Measurements from ENCODE around the gene FUT8. TPM values are rescaled to one million over a fixed set of nuclear protein-coding genes. Genes with fewer than 3 reads are reported as not detected.
A peak's percentile ranks its signal among the peaks of the same experiment; 100 is the strongest.

FUT8 gene
- total RNA-seq, 6 experiments from 2014 or later = 2.6 to 4.9 (median 3.5) TPM

DNA sequence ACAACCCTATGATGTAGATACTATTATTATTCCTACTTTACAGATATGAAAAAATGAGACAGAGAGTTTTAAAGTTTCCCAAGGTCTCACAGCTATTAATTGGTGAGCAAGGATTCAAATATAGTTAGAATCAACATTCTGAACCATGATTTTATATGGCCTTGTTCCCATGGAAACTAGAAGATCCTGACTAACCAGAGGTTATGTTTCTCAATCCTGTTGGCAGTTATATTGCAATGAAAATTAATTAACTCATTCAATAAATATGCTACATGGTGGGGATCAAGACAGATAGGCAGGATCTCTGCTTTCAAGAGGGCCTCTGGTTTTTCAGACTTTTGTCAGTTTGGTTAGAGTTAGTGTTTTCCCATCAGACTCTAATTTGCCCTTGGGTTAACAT is 9.3 kb upstream of the FUT8 start:
- H3K4me3 ChIP-seq = no peak overlapping the region
- intact Hi-C loops (cut with DNase I) = loop anchor here in 1 of 2 donors (10.0 kb wide), 1 partner anchor 422 kb away; no protein-coding TSS in a partner anchor
- no peak overlapping the region for H3K27ac ChIP-seq
- DNase-seq (no peak), ATAC-seq (no peak)
- H3K9me3 ChIP-seq = no peaks in the 10 kb centered on the region
- no peaks in the 10 kb centered on the region for H3K36me3 ChIP-seq
- no peaks in the 10 kb centered on the region for H3K27me3 ChIP-seq
- TF ChIP-seq POLR2A (IDR thresholded peaks at IDR 0.05) (no peak), CTCF (IDR thresholded peaks at IDR 0.05) (no peak)
- H3K4me1 ChIP-seq = no peaks in the 10 kb centered on the region

DNA sequence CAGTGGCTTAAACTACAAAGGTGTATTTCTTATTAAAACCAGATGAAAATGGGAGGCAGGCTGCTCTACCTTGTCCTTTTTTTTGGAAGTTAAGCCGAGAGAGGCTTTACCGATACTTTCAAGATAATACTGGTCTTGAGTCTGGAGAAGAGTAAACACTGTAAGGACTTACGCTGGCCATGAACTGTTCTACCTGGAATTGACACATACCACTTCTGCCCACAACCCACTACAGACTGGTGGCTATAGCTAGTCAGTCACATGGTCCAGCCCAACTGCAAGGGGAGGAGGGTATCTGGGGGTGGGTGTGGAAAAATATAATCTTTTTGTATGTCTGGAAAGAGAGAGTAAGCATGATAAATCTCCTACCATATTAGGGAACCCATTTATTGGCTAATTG is 4.4 kb upstream of the FUT8 start:
- no peak overlapping the region for H3K27ac ChIP-seq
- H3K4me3 ChIP-seq = no peak overlapping the region
- no peaks in the 10 kb centered on the region for H3K36me3 ChIP-seq
- intact Hi-C loops (cut with DNase I) = loop anchor here in 1 of 2 donors (10.0 kb wide), 1 partner anchor 417 kb away; no protein-coding TSS in a partner anchor
- H3K4me1 ChIP-seq = peaks cover 0 to 3% (median 0%) of the 10 kb centered on the region in 4 donors
- DNase-seq = no peak
- H3K27me3 ChIP-seq = no peaks in the 10 kb centered on the region
- ATAC-seq = no peak
- no peaks in the 10 kb centered on the region for H3K9me3 ChIP-seq
- TF ChIP-seq CTCF (IDR thresholded peaks at IDR 0.05) (no peak), POLR2A (IDR thresholded peaks at IDR 0.05) (no peak)
- WGBS (ENCODE audit: insufficient coverage, low coverage, low lambda C conversion rate, missing lambda C conversion rate) = 76% methylated on average over 3 of the region's 3 CpGs

DNA sequence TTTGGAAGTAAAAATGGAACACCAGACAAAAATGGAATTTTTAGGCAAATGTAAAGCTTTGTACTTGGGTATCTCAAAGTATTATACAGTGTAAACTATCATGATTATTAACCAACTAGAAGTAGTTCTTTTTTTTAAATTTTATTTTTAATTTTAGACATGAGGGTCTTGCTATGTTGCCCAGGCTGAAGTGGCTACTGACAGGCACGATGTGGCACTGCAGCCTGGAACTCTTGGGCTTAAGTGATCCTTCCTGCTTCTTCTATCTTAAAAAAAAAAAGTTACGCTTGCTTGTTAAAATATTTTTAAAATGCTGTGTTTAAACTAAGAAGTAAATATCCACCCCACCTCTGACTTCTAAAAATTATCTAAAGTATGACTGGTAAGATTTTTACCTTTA is 1.9 kb upstream of the FUT8 start:
- H3K9me3 ChIP-seq = no peaks in the 10 kb centered on the region
- ATAC-seq = no peak
- no peak for DNase-seq
- peaks cover 0 to 3% (median 0%) of the 10 kb centered on the region in 4 donors for H3K4me1 ChIP-seq
- intact Hi-C loops (cut with DNase I) = loop anchor here in 1 of 2 donors (10.0 kb wide), 1 partner anchor 414 kb away; no protein-coding TSS in a partner anchor
- no peak overlapping the region for H3K4me3 ChIP-seq
- TF ChIP-seq POLR2A (IDR thresholded peaks at IDR 0.05) = no peak
- no peak for TF ChIP-seq CTCF (IDR thresholded peaks at IDR 0.05)
- no peaks in the 10 kb centered on the region for H3K27me3 ChIP-seq
- 96% methylated on average over 2 of the region's 2 CpGs for WGBS (ENCODE audit: insufficient coverage, low coverage, low lambda C conversion rate, missing lambda C conversion rate)
- no peaks in the 10 kb centered on the region for H3K36me3 ChIP-seq
- no peak overlapping the region for H3K27ac ChIP-seq

GRCh38 chr14:65411656-65412031 is 886 bp upstream of the FUT8 start:
- DNase-seq (peak; percentile 94 to 95 (median 95)), ATAC-seq (peak; percentile 83 to 90 (median 86))
- no peak for TF ChIP-seq CTCF (IDR thresholded peaks at IDR 0.05)
- peak; percentile 25 for TF ChIP-seq POLR2A (IDR thresholded peaks at IDR 0.05)
- Histone ChIP-seq H3K27ac (peak overlapping the region; percentile 69 to 79 (median 70)), H3K36me3 (no peaks in the 10 kb centered on the region), H3K9me3 (no peaks in the 10 kb centered on the region), H3K27me3 (no peaks in the 10 kb centered on the region), H3K4me1 (peaks cover 0 to 3% (median 0%) of the 10 kb centered on the region in 4 donors), H3K4me3 (peak overlapping the region; percentile 64 to 80 (median 71))
- WGBS (ENCODE audit: insufficient coverage, low coverage, low lambda C conversion rate, missing lambda C conversion rate) = 0% methylated on average over 3 of the region's 31 CpGs
- intact Hi-C loops (cut with DNase I) = loop anchor here in 1 of 2 donors (10.0 kb wide), 1 partner anchor 413 kb away; no protein-coding TSS in a partner anchor
